Ovary (tissue), 9 donors: ENCODE data around the gene DHX8. TPM values are rescaled to one million over a fixed set of nuclear protein-coding genes. Genes with fewer than 3 reads are reported as not detected.

Experiments
- DNase-seq, 5 donors: peaks; one replicate each; pipeline ENCODE4 v3.0.0-alpha.2; 2019 to 2020
- H3K27ac ChIP-seq, 2 donors: fragments of 200-600 bp; one replicate each; pipeline versions ENCODE4 v1.5.1 to v1.8.0; 2019 to 2022
- H3K27me3 ChIP-seq: fragments of 200-600 bp; one replicate; pipeline ENCODE4 v1.8.0; 2022
- H3K36me3 ChIP-seq: fragments of 200-600 bp; sonication (generic); one replicate; pipeline ENCODE4 v1.5.1; 2019
- H3K4me1 ChIP-seq: one replicate; pipeline ENCODE4 v1.8.1; 2013; ENCODE audit warnings: mild to moderate bottlenecking, moderate library complexity; ENCODE audit not compliant: insufficient read depth
- H3K4me3 ChIP-seq: fragments of 200-600 bp; sonication (generic); one replicate; pipeline ENCODE4 v1.5.1; 2017
- H3K9me3 ChIP-seq, 2 donors: fragments of 200-600 bp in 1 of 2; sonication (generic) in 1 of 2; one replicate each; pipeline versions ENCODE4 v1.5.1 to v1.8.1; 2013 to 2019; ENCODE audit warnings: mild to moderate bottlenecking in 1 of 2, moderate library complexity in 1 of 2
- EP300 ChIP-seq: sonication (generic); formaldehyde crosslinking; IDR thresholded peaks from one replicate; pipeline ENCODE4 v1.6.1; 2017; ENCODE audit warnings: antibody characterized with exemption
- POLR2A ChIP-seq: fragments of 450-650 bp; IDR thresholded peaks from one replicate; pipeline ENCODE4 v1.6.1; 2017; ENCODE audit warnings: antibody characterized with exemption, mild to moderate bottlenecking, moderate library complexity
- WGBS, 3 donors: extraction: QIAGEN DNeasy Blood & Tissue Kit in 1 of 3; methylation state at CpG; one replicate each; pipeline versions ENCODE4 v1.1.5 to v1.1.7; 2013 to 2017; 5-methylcytosine and 5-hydroxymethylcytosine counted together
- intact Hi-C, 4 donors: fragments of 100-400 bp; cut with DNase I; formaldehyde crosslinking; loops; one replicate each; pipeline versions ENCODE4 v1.11.0 to v1.15.1; 2022 to 2023
- polyA plus RNA-seq, 2 donors: library from polyadenylated mRNA; stranded (reverse); fragments of 200-250 nt in 1 of 2; fragments of 350-450 nt in 1 of 2; fragmentation: Illumina TruSeq in 1 of 2; extraction: RNeasy Lipid Tissue Mini Kit (QIAGEN cat#74804) in 1 of 2; gene quantifications; one replicate each; pipeline ENCODE4 v1.2.3, GENCODE V29; 2013 to 2014
- total RNA-seq, 7 donors: library from RNA; depleted of rRNA in 2 of 7; stranded (reverse); fragments of >200 nt in 2 of 7; fragmentation: NEBNext Ultra II Directional in 3 of 7; extraction: Animal tissue kit (Norgen Biotek cat#: 25700) in 3 of 7; gene quantifications; one replicate each; pipeline versions ENCODE4 v1.1.0 to v1.2.4, GENCODE V29; 2016 to 2023
- TF ChIP-seq, protein P1 (sequence below), 3 donors: fragments of 450-650 bp in 2 of 3; fragments of 200-600 bp in 1 of 3; IDR thresholded peaks; one replicate each; pipeline versions ENCODE4 v1.5.1 to v1.8.0; 2016 to 2022; ENCODE audit warnings: antibody characterized with exemption in 3 of 3, mild to moderate bottlenecking in 1 of 3
- donor health status: DM: no; HTN: no; CAD: no; lungs with moderate emphysema.
- donor health status: DM: no; HTN: no; CAD: no.
- donor health status: Bipolar disorder and iron deficiency.
- donor health status: DM: yes; HTN: yes; CAD: no.
- donor health status: DM: no; HTN: no; CAD: no.
- donor health status: DM: yes; HTN: yes; CAD: no.

DHX8 gene
- total and polyA plus RNA-seq, 9 donors: 14.6 to 55.1 (median 37.1) TPM

DNA sequence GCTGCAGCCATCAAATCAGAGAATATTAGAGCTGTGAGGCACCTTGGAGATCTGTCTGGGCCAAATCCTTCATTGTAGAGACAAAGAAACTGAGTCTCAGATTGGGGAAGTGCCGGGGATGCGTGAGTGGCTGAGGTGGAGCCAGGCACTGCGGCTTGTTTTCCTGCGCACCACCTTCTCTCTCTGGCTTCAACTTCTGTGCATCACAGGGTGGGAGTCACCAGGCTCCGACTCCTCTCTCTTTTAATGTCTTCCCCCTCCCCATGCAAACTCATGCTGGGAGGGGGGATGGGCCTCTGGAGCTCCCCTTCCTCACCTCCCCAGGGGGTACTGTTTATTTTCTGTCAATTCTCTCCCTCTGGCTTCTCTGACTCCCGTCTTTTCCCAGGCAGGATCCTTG lies 71.1 kb downstream of the DHX8 start:
- no peaks in the 10 kb centered on the region for H3K9me3 ChIP-seq
- DNase-seq: no peak
- no peaks in the 10 kb centered on the region for H3K27me3 ChIP-seq
- no peak for TF ChIP-seq EP300
- TF ChIP-seq, protein P1, sequence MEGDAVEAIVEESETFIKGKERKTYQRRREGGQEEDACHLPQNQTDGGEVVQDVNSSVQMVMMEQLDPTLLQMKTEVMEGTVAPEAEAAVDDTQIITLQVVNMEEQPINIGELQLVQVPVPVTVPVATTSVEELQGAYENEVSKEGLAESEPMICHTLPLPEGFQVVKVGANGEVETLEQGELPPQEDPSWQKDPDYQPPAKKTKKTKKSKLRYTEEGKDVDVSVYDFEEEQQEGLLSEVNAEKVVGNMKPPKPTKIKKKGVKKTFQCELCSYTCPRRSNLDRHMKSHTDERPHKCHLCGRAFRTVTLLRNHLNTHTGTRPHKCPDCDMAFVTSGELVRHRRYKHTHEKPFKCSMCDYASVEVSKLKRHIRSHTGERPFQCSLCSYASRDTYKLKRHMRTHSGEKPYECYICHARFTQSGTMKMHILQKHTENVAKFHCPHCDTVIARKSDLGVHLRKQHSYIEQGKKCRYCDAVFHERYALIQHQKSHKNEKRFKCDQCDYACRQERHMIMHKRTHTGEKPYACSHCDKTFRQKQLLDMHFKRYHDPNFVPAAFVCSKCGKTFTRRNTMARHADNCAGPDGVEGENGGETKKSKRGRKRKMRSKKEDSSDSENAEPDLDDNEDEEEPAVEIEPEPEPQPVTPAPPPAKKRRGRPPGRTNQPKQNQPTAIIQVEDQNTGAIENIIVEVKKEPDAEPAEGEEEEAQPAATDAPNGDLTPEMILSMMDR (IDR thresholded peaks at IDR 0.05): no peak
- TF ChIP-seq POLR2A: no peak
- no peaks in the 10 kb centered on the region for H3K36me3 ChIP-seq
- no peak overlapping the region for H3K27ac ChIP-seq
- intact Hi-C loops: no loop called here
- H3K4me3 ChIP-seq: no peak overlapping the region
- H3K4me1 ChIP-seq: no peaks in the 10 kb centered on the region
- 77 to 81% (median 79%) methylated on average over 6 of the region's 6 CpGs for WGBS, 3 donors

DNA sequence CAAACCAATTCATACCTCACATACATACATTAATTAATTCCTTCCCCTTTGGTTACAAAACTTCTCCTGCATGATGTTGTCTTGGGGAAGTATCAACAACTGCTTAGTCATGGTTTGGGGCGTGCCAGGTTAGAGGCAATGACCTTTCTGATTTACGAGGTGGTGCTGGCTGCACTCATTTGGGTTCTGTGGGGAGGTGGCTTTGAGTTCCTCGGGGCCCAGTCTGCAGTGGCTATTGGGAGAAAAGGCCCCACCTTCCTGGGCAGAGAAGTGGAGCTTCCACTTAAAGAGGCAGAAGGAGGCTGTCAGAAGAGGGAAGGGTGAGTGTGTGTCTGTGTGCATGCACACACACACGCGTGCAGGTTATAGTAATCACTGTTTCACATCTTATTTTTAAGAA lies 72.5 kb downstream of the DHX8 start:
- no peaks in the 10 kb centered on the region for H3K4me1 ChIP-seq
- H3K9me3 ChIP-seq: no peaks in the 10 kb centered on the region
- DNase-seq: no peak
- H3K27me3 ChIP-seq: no peaks in the 10 kb centered on the region
- TF ChIP-seq EP300: no peak
- TF ChIP-seq, protein P1 (IDR thresholded peaks at IDR 0.05): no peak
- TF ChIP-seq POLR2A: no peak
- WGBS, 3 donors: 57 to 70% (median 57%) methylated on average over 5 of the region's 5 CpGs
- intact Hi-C loops: no loop called here
- no peak overlapping the region for H3K4me3 ChIP-seq
- H3K36me3 ChIP-seq: no peaks in the 10 kb centered on the region
- H3K27ac ChIP-seq: no peak overlapping the region

DNA sequence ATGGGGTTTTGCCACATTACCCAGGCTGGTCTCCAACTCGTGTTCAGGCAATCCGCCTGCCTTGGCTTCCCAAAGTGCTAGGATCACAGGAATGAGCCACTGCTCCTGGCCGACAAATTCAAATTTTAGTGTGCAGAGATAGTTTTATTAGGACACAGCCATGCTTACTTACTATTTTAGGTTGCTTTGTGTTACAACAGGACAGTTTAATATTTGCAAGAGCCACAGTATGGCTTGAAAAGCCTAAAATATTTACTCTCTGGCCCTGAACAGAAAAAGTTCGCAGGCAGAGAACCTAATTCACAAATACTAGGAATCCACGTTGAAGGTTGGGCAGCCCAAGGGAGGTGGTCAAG lies 75.0 kb downstream of the DHX8 start:
- Histone ChIP-seq H3K4me3 (no peak overlapping the region), H3K27ac (no peak overlapping the region), H3K9me3 (no peaks in the 10 kb centered on the region), H3K27me3 (no peaks in the 10 kb centered on the region), H3K36me3 (no peaks in the 10 kb centered on the region), H3K4me1 (no peaks in the 10 kb centered on the region)
- TF ChIP-seq POLR2A: no peak
- TF ChIP-seq EP300: no peak
- TF ChIP-seq, protein P1 (IDR thresholded peaks at IDR 0.05): no peak
- 87% methylated on average over 5 of the region's 5 CpGs for WGBS, 3 donors
- no peak for DNase-seq
- intact Hi-C loops: no loop called here

DNA sequence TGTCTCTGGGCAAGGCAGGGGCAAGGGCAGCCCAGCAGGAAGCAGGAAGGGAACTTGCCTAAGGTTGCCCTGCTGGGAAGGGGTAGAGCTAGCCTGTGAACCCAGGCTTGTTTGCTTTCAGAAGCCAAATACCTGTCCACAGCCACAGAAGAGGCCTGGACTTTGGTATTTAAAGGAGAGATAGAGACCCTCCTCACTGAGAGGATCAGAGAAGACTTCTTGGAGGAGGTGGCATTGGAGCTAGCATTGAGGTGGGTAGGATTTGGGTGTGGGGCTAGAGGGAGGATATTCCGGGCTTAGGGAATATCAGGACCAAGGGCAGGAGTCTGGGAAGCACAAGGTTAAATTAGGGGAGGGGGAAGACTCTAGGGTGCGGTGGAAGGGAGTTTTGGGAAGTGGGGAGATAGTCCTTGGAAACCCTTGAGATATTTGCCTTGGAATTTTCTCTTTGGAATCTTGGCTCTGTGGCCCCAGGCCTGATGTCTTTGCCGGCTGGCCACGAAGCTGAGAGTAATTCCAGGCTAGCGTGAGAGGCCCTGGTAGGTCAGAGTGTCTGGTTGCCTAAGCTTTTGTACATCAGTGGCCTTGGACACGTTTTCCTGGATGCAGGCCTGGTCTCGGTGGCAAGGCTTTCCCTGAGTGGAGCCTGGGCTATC lies 75.5 kb downstream of the DHX8 start:
- Histone ChIP-seq H3K27me3 (no peaks in the 10 kb centered on the region), H3K4me3 (no peak overlapping the region), H3K36me3 (no peaks in the 10 kb centered on the region), H3K27ac (no peak overlapping the region), H3K4me1 (no peaks in the 10 kb centered on the region), H3K9me3 (no peaks in the 10 kb centered on the region)
- DNase-seq: no peak
- WGBS, 3 donors: 39 to 48% (median 47%) methylated on average over 7 of the region's 7 CpGs
- TF ChIP-seq POLR2A (no peak), EP300 (no peak)
- TF ChIP-seq, protein P1 (IDR thresholded peaks at IDR 0.05): no peak
- intact Hi-C loops: no loop called here
